Activated naive CD8-positive, alpha-beta T cell treated with anti-CD3 and anti-CD28 coated beads, Interleukin-2, amount 50 U/mL, for 24 hours (primary cell): Measurements from ENCODE around the gene ARHGAP10.
"Not testable (repeated sequence)": the region's sequence is repeated elsewhere in the genome, so short reads cannot be mapped to it uniquely, and the experiment has no call there.

Experiments used
- ATAC-seq: fragments of 150-1000 bp; cut with Tn5 transposase; one replicate; pipeline ENCODE4 v1.10.0; 2021
- DNase-seq: peaks from one replicate; pipeline ENCODE4 v3.0.0; 2021
- H3K27ac Mint-ChIP-seq: one replicate; pipeline ENCODE4 v1.8.0; 2021; ENCODE audit warnings: mild to moderate bottlenecking, mixed read lengths
- H3K27me3 Mint-ChIP-seq: one replicate; pipeline ENCODE4 v1.8.0; 2021; ENCODE audit warnings: mixed read lengths
- H3K36me3 Mint-ChIP-seq: one replicate; pipeline ENCODE4 v1.8.0; 2021; ENCODE audit warnings: low read depth, mixed read lengths
- H3K4me1 Mint-ChIP-seq: one replicate; pipeline ENCODE4 v1.8.0; 2021; ENCODE audit warnings: mixed read lengths
- H3K4me3 Mint-ChIP-seq: one replicate; pipeline ENCODE4 v1.8.0; 2021; ENCODE audit warnings: mild to moderate bottlenecking, moderate library complexity, mixed read lengths
- H3K9me3 Mint-ChIP-seq: one replicate; pipeline ENCODE4 v1.8.0; 2021; ENCODE audit warnings: mixed read lengths

Gene ARHGAP10

DNA sequence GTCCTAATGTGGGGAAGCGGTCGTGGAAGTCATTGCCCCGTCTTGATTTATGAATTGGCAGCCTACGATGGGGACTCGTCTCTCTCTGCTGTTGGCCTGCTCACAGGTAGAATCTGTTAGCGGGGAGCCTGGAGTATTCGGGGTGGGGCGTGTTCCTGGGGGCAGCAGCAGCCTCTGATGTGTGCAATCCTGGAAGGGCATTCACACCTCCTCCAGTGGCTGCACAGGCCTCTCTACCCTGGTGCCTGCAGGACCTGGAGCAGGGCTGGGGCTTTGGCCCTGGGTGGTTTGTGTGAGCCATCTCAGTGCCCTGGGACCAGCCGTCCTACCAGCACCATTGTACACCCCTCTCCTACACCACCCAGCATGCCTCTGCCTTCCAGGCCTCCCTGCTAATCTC lies 340.9 kb downstream of the ARHGAP10 start:
- Mint-ChIP-seq H3K27ac (no peak overlapping the region), H3K4me1 (no peaks in the 10 kb centered on the region), H3K36me3 (peaks cover 53% of the 10 kb centered on the region), H3K4me3 (no peak overlapping the region), H3K9me3 (peaks cover 25% of the 10 kb centered on the region), H3K27me3 (no peaks in the 10 kb centered on the region)
- ATAC-seq (no peak), DNase-seq (no peak)

DNA sequence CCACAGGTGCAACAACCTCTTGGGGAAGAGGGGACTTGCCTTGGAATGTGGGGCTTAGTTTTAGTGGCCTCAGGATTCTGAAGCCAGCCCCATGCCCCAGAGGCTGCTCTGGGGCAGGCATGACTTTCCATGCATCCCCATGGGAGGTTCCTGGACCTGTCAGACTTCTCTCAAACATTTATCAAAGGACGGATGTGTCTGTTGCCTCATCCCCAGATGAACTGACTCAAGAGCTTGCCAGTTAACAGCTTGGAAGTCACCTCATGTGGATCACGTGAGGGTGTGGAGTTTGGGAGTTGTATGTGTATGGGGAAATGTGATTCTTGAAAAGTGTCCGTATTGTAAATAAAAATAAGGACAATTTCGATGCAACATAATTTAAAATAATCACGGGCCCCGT lies 341.5 kb downstream of the ARHGAP10 start:
- no peak overlapping the region for H3K4me3 Mint-ChIP-seq

DNA sequence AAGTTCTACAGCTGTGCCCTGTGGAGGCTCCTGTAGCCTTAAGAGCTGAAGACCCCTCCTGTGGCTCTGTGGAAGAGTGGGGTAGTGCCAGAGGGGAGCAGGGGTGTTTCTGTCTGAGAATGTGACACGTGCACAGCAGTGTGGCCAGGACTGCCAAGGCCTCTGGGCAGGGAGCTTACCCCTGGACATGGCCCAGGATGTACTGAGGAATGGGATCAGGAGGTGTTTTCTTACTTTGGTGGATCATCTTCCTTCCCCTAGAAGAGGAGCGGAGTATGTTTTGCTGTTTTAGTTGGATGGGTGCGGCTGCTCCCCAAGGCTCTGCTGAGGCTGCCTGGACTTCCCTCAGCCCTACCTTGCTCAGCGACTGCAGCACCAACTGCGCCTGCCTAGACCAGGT lies 342.6 kb downstream of the ARHGAP10 start:
- Mint-ChIP-seq H3K4me1 (no peaks in the 10 kb centered on the region), H3K9me3 (peaks cover 25% of the 10 kb centered on the region), H3K4me3 (no peak overlapping the region), H3K27ac (no peak overlapping the region), H3K27me3 (no peaks in the 10 kb centered on the region), H3K36me3 (peaks cover 61% of the 10 kb centered on the region)
- DNase-seq (no peak), ATAC-seq (no peak)

More for the DNA sequence above, 341.5 kb downstream of the ARHGAP10 start:
- ATAC-seq (no peak), DNase-seq (no peak)
- H3K9me3 Mint-ChIP-seq = peaks cover 25% of the 10 kb centered on the region
- H3K4me1 Mint-ChIP-seq = no peaks in the 10 kb centered on the region
- H3K36me3 Mint-ChIP-seq = peaks cover 58% of the 10 kb centered on the region
- H3K27me3 Mint-ChIP-seq = no peaks in the 10 kb centered on the region
- H3K27ac Mint-ChIP-seq = no peak overlapping the region

DNA sequence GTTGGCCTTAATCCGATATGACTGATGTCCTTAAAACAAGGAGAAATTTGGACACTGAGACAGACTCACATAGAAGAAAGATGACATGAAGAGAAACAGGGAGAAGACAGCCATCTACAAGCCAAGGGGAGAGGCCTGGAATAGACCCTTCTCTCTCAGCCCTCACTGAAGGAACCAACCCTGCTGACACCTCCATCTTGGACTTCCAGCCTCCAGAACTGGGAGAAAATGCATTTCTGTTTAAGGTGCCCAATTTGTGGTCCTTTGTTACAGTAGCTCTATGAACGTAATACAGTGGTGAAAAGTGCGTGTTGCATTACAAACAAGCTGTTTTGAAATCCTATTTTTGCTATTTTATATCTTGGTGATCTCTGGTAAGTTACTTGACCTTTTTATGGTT lies 343.6 kb downstream of the ARHGAP10 start:
- no peak for ATAC-seq
- Mint-ChIP-seq H3K27me3 (no peaks in the 10 kb centered on the region), H3K27ac (no peak overlapping the region), H3K36me3 (peaks cover 70% of the 10 kb centered on the region), H3K4me1 (no peaks in the 10 kb centered on the region), H3K4me3 (no peak overlapping the region), H3K9me3 (peaks cover 25% of the 10 kb centered on the region)
- DNase-seq = no peak

DNA sequence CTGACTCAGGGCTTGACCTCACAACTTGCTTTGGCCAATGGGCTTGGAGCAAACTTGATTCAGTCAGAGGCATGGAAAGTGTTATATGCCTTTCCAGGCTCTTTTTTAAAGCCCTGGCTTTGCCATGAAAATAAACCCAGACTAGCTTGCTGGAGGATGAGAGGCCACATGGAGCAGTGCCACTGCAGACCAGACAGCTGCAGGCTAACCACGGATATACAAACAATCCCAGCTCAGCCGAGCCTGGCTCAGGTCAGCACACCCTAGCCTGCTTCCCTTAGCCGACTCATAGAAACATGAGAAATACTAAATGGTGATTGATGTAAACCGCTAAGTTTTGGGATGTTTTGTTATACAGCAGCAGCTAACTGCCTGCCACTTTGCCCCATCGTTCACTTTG lies 345.1 kb downstream of the ARHGAP10 start:
- ATAC-seq (no peak), DNase-seq (no peak)
- H3K36me3 Mint-ChIP-seq = peaks cover 77% of the 10 kb centered on the region
- H3K9me3 Mint-ChIP-seq = peaks cover 25% of the 10 kb centered on the region
- H3K27me3 Mint-ChIP-seq = no peaks in the 10 kb centered on the region
- H3K4me3 Mint-ChIP-seq = no peak overlapping the region
- no peaks in the 10 kb centered on the region for H3K4me1 Mint-ChIP-seq
- no peak overlapping the region for H3K27ac Mint-ChIP-seq

DNA sequence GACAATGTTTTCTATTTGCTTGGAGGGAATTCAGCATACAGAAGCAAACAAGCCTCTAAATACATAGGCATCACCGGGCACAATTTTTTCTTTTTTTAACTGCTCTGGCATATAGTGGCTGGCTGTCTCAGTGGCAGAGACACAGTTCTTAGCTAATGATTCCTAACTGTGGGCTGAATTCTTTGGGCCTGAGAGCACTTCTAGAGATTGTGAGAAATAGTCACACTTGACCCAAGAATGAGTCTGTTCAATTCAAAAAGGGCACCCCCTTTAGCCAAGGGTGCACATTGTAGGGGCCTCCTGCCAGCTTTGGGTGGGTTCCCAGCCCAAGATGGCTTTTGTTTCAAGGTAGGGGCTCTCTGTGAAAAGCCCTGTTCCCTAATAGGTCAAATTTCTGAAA lies 345.7 kb downstream of the ARHGAP10 start:
- no peak overlapping the region for H3K4me3 Mint-ChIP-seq
- H3K4me1 Mint-ChIP-seq = no peaks in the 10 kb centered on the region
- H3K9me3 Mint-ChIP-seq = peaks cover 25% of the 10 kb centered on the region
- peaks cover 73% of the 10 kb centered on the region for H3K36me3 Mint-ChIP-seq
- DNase-seq = no peak
- no peaks in the 10 kb centered on the region for H3K27me3 Mint-ChIP-seq
- no peak overlapping the region for H3K27ac Mint-ChIP-seq
- no peak for ATAC-seq

DNA sequence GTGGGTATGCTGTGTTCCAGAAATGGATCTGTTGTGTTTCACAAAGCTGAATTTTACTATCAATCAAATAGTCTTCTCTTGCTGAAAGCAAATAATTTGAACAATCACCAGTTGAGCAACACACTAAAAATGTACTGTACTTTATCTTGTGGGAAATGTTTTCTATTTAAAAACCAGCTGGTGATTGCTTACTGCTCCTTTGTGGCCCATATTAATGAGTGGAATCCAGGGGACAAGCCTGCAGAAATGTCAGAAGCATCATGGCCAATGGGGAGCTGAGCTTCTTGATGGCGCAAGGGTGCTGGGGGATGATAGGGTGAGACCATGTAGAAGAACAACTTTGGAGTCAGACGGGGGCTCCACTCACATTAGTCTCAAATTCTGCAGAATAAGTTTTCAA lies 346.2 kb downstream of the ARHGAP10 start:
- Mint-ChIP-seq H3K4me1 (no peaks in the 10 kb centered on the region), H3K27me3 (no peaks in the 10 kb centered on the region), H3K4me3 (no peak overlapping the region), H3K9me3 (peaks cover 25% of the 10 kb centered on the region), H3K36me3 (peaks cover 68% of the 10 kb centered on the region), H3K27ac (no peak overlapping the region)
- ATAC-seq (no peak), DNase-seq (no peak)

DNA sequence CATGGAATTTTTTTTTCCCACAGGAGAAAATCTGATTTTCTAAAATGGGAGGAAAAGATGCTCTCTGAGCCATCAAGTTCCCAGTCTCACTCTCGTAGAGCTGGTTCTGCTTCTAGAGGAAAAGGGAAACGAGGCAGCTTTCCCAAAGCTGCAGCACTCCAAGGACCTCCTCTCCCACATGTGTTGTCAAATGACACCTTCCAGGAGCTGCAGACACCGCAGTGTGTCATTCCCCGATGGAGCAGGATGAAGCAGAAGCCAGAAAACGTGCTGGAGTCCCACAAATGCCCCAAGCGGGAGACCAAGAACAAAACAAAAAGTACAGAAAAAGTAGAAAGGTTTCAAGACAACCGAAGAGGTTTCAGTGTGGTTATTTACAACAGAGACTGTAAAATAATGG lies 348.1 kb downstream of the ARHGAP10 start:
- Mint-ChIP-seq H3K4me1 (peaks cover 4% of the 10 kb centered on the region), H3K36me3 (peaks cover 60% of the 10 kb centered on the region), H3K27me3 (no peaks in the 10 kb centered on the region), H3K9me3 (peaks cover 21% of the 10 kb centered on the region), H3K27ac (no peak overlapping the region), H3K4me3 (no peak overlapping the region)
- no peak for DNase-seq
- ATAC-seq = no peak

DNA sequence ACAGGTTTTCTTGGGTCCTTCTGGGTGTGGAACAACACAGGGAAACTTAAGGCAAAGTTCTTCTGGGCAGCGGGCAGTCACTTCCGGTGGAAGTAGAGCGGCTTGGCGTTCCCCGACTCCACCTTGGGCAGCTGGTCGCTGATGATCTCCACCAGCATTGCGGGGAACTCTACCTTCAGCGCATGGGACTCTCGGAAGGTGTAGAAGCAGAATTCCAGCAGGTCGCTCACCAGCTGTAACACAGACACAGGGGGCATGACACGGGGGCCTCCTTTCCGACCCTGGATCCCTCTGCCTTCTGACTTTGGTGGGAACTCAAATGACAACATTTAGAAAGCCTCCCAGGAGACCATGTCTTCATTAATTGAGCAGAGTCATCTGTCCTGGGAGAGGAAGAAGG lies 349.4 kb downstream of the ARHGAP10 start:
- peaks cover 5% of the 10 kb centered on the region for H3K4me1 Mint-ChIP-seq
- no peak overlapping the region for H3K4me3 Mint-ChIP-seq
- H3K27me3 Mint-ChIP-seq = no peaks in the 10 kb centered on the region
- peaks cover 56% of the 10 kb centered on the region for H3K36me3 Mint-ChIP-seq
- no peak overlapping the region for H3K27ac Mint-ChIP-seq
- DNase-seq (no peak), ATAC-seq (no peak)
- H3K9me3 Mint-ChIP-seq = peaks cover 14% of the 10 kb centered on the region

DNA sequence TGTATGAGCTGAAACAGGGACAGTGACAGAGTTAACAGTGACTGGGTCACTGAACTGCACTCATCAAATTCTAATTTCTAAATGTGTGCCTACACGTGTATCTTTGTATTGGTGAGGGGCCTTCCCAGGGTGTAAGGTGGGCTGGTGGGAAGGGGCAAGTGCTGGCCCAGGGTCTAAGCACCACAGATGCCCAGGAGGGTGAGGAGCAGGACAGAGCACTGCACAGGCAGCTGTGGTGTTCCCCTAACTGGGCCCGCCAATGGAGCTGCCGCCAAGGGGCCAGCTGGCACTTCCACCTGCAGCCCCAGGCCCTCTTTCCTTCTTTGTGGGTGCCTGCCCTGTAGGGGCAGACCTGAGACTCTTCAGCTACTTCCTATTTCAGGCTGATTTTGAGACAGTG lies 349.9 kb downstream of the ARHGAP10 start:
- Mint-ChIP-seq H3K9me3 (peaks cover 13% of the 10 kb centered on the region), H3K27ac (no peak overlapping the region), H3K4me1 (peaks cover 5% of the 10 kb centered on the region), H3K36me3 (peaks cover 52% of the 10 kb centered on the region), H3K27me3 (no peaks in the 10 kb centered on the region), H3K4me3 (no peak overlapping the region)
- DNase-seq (no peak), ATAC-seq (no peak)

DNA sequence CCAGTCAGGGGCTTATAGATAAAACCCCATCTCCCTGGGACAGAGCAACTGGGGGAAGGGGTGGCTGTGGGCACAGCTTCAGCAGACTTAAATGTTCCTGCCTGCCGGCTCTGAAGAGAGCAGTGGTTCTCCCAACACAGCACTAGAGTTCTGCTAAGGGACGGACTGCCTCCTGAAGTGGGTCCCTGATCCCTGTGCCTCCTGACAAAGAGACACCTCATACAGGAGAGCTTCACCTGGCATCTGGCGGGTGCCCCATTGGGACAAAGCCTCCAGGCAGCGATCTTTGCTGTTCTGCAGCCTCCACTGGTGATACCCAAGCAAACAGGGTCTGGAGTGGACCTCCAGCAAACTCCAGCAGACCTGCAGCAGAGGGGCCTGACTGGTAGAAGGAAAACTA lies 351.2 kb downstream of the ARHGAP10 start:
- not testable (repeated sequence) for DNase-seq, H3K27me3 Mint-ChIP-seq, H3K4me1 Mint-ChIP-seq, ATAC-seq, H3K4me3 Mint-ChIP-seq, H3K27ac Mint-ChIP-seq
- Mint-ChIP-seq H3K36me3 (peaks cover 43% of the 10 kb centered on the region), H3K9me3 (peaks cover 13% of the 10 kb centered on the region)

DNA sequence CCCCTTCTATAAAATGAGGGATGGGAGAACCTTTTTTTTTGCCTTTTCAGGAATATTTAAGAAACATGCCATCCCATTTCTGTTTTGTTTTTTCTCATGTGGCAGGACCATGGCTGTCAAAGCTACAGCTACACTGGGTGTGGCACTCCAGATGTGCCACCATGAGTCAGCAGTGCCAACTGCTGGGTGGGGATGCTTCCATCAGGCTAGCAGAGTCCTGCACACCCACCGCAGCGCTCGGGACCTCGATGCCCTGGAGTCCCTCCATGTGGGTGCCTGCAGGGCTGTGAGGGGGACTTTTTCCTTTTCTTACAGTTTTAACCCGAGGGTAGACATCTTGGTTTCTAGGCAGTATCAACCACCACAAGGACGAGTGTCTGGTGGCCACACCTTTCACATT lies 357.7 kb downstream of the ARHGAP10 start:
- no peak for ATAC-seq
- H3K36me3 Mint-ChIP-seq = peaks cover 22% of the 10 kb centered on the region

DNA sequence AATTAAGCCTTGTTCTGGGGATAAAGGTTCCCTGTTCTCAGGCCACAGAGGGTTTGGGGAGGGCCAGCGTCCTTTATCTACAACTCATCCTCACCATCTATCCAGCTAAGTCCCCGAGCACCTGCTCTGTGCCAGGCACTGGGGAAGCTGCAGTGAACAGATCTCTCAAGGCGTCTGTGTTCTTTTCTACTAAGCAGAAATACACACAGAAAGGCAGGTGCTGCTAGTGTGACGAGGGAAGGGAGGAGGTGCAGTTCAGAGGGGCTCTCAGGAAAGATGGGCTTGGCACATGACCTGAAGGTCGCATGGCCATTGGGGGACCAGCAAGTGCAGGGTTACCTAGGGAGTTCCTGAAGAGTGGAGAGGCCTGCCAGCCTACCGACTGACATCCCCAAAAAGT lies 358.1 kb downstream of the ARHGAP10 start:
- no peak overlapping the region for H3K27ac Mint-ChIP-seq
- no peak for ATAC-seq
- DNase-seq = no peak
- H3K4me3 Mint-ChIP-seq = no peak overlapping the region
- H3K9me3 Mint-ChIP-seq = peaks cover 6% of the 10 kb centered on the region
- no peaks in the 10 kb centered on the region for H3K27me3 Mint-ChIP-seq
- H3K4me1 Mint-ChIP-seq = peaks cover 3% of the 10 kb centered on the region
- H3K36me3 Mint-ChIP-seq = peaks cover 20% of the 10 kb centered on the region

More for the DNA sequence above, 357.7 kb downstream of the ARHGAP10 start:
- Mint-ChIP-seq H3K4me3 (no peak overlapping the region), H3K27me3 (no peaks in the 10 kb centered on the region), H3K4me1 (peaks cover 3% of the 10 kb centered on the region), H3K9me3 (peaks cover 6% of the 10 kb centered on the region), H3K27ac (no peak overlapping the region)
- no peak for DNase-seq

DNA sequence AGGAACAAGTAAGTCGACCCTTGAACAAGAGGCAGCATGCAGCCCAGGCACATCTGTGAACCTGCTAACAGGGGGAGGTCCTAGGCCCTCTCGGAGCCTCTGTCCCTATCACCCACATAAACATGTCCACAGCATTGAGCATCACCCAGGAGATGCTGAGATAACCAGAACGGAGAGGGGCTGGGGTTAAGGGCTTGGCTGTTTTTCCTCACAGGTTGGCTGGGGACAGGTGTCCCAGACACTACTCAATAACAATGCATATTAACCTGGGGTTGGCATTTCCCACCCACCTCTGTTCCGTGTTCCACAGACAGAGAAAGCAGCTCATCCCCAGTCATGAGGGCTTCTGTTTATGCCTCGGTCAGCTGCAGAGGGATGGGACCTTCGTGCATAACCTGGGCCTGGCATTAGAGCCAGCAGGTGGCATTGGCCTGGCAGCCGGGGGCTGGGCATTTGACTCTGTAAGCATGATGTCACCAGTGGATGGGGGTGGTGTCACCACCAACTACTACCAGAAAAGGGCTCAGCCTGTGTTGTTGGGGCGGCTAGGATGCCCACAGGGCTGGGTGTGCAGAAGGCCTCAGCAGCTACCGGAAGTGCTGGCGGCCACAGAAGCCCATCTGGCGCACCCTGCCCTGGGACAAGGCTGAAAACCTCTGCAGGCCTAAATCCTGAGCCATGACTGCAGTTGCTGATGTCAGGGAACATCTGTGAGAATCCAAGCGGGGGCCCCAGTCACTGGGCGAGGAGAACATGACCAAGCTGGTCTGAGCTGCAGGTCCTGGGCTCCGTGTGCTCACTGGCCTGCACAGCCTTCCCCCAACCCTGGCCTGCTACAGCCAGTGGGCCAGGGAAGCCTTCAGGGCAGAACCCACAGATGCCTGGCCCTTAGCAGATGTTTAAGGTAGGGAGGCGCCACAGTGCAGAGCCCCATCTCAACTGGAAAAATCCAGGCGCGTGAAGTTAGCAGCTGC lies 358.9 kb downstream of the ARHGAP10 start:
- DNase-seq (no peak), ATAC-seq (no peak)
- H3K27me3 Mint-ChIP-seq = no peaks in the 10 kb centered on the region
- H3K27ac Mint-ChIP-seq = no peak overlapping the region
- H3K36me3 Mint-ChIP-seq = peaks cover 15% of the 10 kb centered on the region
- no peaks in the 10 kb centered on the region for H3K9me3 Mint-ChIP-seq
- no peak overlapping the region for H3K4me3 Mint-ChIP-seq
- peaks cover 3% of the 10 kb centered on the region for H3K4me1 Mint-ChIP-seq

DNA sequence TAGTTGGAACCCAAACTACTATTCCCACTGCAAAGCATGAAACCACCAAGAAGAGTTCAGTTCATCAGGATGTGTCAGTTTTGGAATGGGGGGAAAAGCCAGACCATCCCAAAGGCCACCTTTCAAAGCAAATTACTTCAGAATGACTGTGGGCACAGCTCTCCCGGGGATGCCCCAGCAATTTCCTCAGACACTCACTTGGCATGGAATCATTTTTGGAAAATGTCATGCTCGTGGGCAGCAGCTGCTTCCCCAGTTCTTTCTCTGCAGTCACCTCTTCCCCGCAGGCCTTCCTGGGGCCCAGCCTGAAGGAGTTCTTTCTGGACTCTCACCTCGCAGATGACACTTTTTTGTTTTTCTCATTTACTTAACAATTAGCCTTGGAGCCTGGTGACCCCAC lies 360.0 kb downstream of the ARHGAP10 start:
- Mint-ChIP-seq H3K36me3 (peaks cover 11% of the 10 kb centered on the region), H3K4me3 (no peak overlapping the region), H3K9me3 (no peaks in the 10 kb centered on the region), H3K27me3 (no peaks in the 10 kb centered on the region), H3K27ac (no peak overlapping the region), H3K4me1 (peaks cover 1% of the 10 kb centered on the region)
- no peak for ATAC-seq
- no peak for DNase-seq
